Measurements from ENCODE around the gene DDX39A. TPM values are rescaled to one million over a fixed set of nuclear protein-coding genes. Genes with fewer than 3 reads are reported as not detected.
"Not testable (repeated sequence)": the region's sequence is repeated elsewhere in the genome, so short reads cannot be mapped to it uniquely, and the experiment has no call there.

DDX39A gene
- total and polyA plus RNA-seq, 2 donors, result 133 to 197 TPM

- peaks cover 0 to 16% of the 10 kb centered on the region in 2 donors for H3K9me3 ChIP-seq (ENCODE audit: control insufficient read depth in 2 of 2, insufficient read depth in 1 of 2, low read length in 1 of 2)
Measured at GRCh38 chr19:14374313-14374712, 44.8 kb downstream of the DDX39A start.

GRCh38 chr19:14372384-14373077 lies 46.6 kb downstream of the DDX39A start:
- H3K36me3 ChIP-seq (ENCODE audit: control insufficient read depth in 2 of 2, insufficient read depth in 2 of 2, low read length in 1 of 2); H3K27me3 ChIP-seq (ENCODE audit: control insufficient read depth in 2 of 2, insufficient read depth in 1 of 2, low read length in 1 of 2); H3K4me3 ChIP-seq (ENCODE audit: low read length in 2 of 2): not testable (repeated sequence)
- peak in 2 of 9 donors; percentile 47 to 71 for DNase-seq (ENCODE audit: low read depth in 6 of 9, low spot score in 9 of 9)
- peaks cover 42 to 85% of the 10 kb centered on the region in 2 donors for H3K4me1 ChIP-seq (ENCODE audit: control insufficient read depth in 2 of 2, insufficient read depth in 2 of 2, low read length in 2 of 2)
- 44% methylated on average over 8 of the region's 8 CpGs for whole genome bisulfite sequencing
- H3K27ac ChIP-seq (ENCODE audit: low read depth in 1 of 2, low read length in 1 of 2), result peak overlapping the region; percentile 72 to 85
- H3K9me3 ChIP-seq (ENCODE audit: control insufficient read depth in 2 of 2, insufficient read depth in 1 of 2, low read length in 1 of 2), result peaks cover 0 to 16% of the 10 kb centered on the region in 2 donors

More at GRCh38 chr19:14374313-14374712, 44.8 kb downstream of the DDX39A start:
- H3K4me1 ChIP-seq (ENCODE audit: control insufficient read depth in 2 of 2, insufficient read depth in 2 of 2, low read length in 2 of 2), result peaks cover 42 to 80% of the 10 kb centered on the region in 2 donors
- not testable (repeated sequence) for H3K4me3 ChIP-seq (ENCODE audit: low read length in 2 of 2); H3K36me3 ChIP-seq (ENCODE audit: control insufficient read depth in 2 of 2, insufficient read depth in 2 of 2, low read length in 1 of 2); H3K27me3 ChIP-seq (ENCODE audit: control insufficient read depth in 2 of 2, insufficient read depth in 1 of 2, low read length in 1 of 2); DNase-seq (ENCODE audit: low read depth in 6 of 9, low spot score in 9 of 9)
- 92% methylated on average over 9 of the region's 9 CpGs for WGBS
- peak overlapping the region; percentile 12 to 91 for H3K27ac ChIP-seq (ENCODE audit: low read depth in 1 of 2, low read length in 1 of 2)

GRCh38 chr19:14371301-14371821 lies 47.8 kb downstream of the DDX39A start:
- no peak for DNase-seq (ENCODE audit: low read depth in 6 of 9, low spot score in 9 of 9)
- no peaks in the 10 kb centered on the region for H3K36me3 ChIP-seq (ENCODE audit: control insufficient read depth in 2 of 2, insufficient read depth in 2 of 2, low read length in 1 of 2)
- peak overlapping the region; percentile 84 to 85 for H3K27ac ChIP-seq (ENCODE audit: low read depth in 1 of 2, low read length in 1 of 2)
- peaks cover 0 to 16% of the 10 kb centered on the region in 2 donors for H3K9me3 ChIP-seq (ENCODE audit: control insufficient read depth in 2 of 2, insufficient read depth in 1 of 2, low read length in 1 of 2)
- no peaks in the 10 kb centered on the region for H3K27me3 ChIP-seq (ENCODE audit: control insufficient read depth in 2 of 2, insufficient read depth in 1 of 2, low read length in 1 of 2)
- no peak overlapping the region for H3K4me3 ChIP-seq (ENCODE audit: low read length in 2 of 2)
- peaks cover 48 to 95% of the 10 kb centered on the region in 2 donors for H3K4me1 ChIP-seq (ENCODE audit: control insufficient read depth in 2 of 2, insufficient read depth in 2 of 2, low read length in 2 of 2)
- WGBS, result 94% methylated on average over 10 of the region's 10 CpGs

- 94% methylated on average over 4 of the region's 4 CpGs for WGBS
- H3K27ac ChIP-seq (ENCODE audit: low read depth in 1 of 2, low read length in 1 of 2), result peak overlapping the region; percentile 84 to 85
Measured at GRCh38 chr19:14370940-14371280, 48.2 kb downstream of the DDX39A start.

GRCh38 chr19:14370169-14370939 lies 48.8 kb downstream of the DDX39A start:
- H3K4me1 ChIP-seq (ENCODE audit: control insufficient read depth in 2 of 2, insufficient read depth in 2 of 2, low read length in 2 of 2), result peaks cover 40 to 95% of the 10 kb centered on the region in 2 donors
- peak overlapping the region; percentile 84 to 92 for H3K27ac ChIP-seq (ENCODE audit: low read depth in 1 of 2, low read length in 1 of 2)
- no peaks in the 10 kb centered on the region for H3K27me3 ChIP-seq (ENCODE audit: control insufficient read depth in 2 of 2, insufficient read depth in 1 of 2, low read length in 1 of 2)
- WGBS, result 13% methylated on average over 19 of the region's 19 CpGs
- peaks cover 0 to 14% of the 10 kb centered on the region in 2 donors for H3K9me3 ChIP-seq (ENCODE audit: control insufficient read depth in 2 of 2, insufficient read depth in 1 of 2, low read length in 1 of 2)
- peak in 2 of 9 donors; percentile 36 to 67 for DNase-seq (ENCODE audit: low read depth in 6 of 9, low spot score in 9 of 9)
- H3K4me3 ChIP-seq (ENCODE audit: low read length in 2 of 2), result peak overlapping the region in 1 of 2 donors; percentile 10
- no peaks in the 10 kb centered on the region for H3K36me3 ChIP-seq (ENCODE audit: control insufficient read depth in 2 of 2, insufficient read depth in 2 of 2, low read length in 1 of 2)

More at GRCh38 chr19:14370940-14371280, 48.2 kb downstream of the DDX39A start:
- H3K4me1 ChIP-seq (ENCODE audit: control insufficient read depth in 2 of 2, insufficient read depth in 2 of 2, low read length in 2 of 2), result peaks cover 46 to 95% of the 10 kb centered on the region in 2 donors
- peaks cover 0 to 16% of the 10 kb centered on the region in 2 donors for H3K9me3 ChIP-seq (ENCODE audit: control insufficient read depth in 2 of 2, insufficient read depth in 1 of 2, low read length in 1 of 2)
- H3K36me3 ChIP-seq (ENCODE audit: control insufficient read depth in 2 of 2, insufficient read depth in 2 of 2, low read length in 1 of 2), result no peaks in the 10 kb centered on the region
- no peaks in the 10 kb centered on the region for H3K27me3 ChIP-seq (ENCODE audit: control insufficient read depth in 2 of 2, insufficient read depth in 1 of 2, low read length in 1 of 2)
- DNase-seq (ENCODE audit: low read depth in 6 of 9, low spot score in 9 of 9), result no peak
- no peak overlapping the region for H3K4me3 ChIP-seq (ENCODE audit: low read length in 2 of 2)

GRCh38 chr19:14369399-14370168 lies 49.6 kb downstream of the DDX39A start:
- DNase-seq (ENCODE audit: low read depth in 6 of 9, low spot score in 9 of 9), result peak in 3 of 9 donors; percentile 48 to 75 (median 58)

GRCh38 chr19:14368011-14368513 lies 51.1 kb downstream of the DDX39A start:
- WGBS, result 16% methylated on average over 5 of the region's 5 CpGs
- Histone ChIP-seq H3K9me3 (ENCODE audit: control insufficient read depth in 2 of 2, insufficient read depth in 1 of 2, low read length in 1 of 2) (peaks cover 2 to 4% of the 10 kb centered on the region in 2 donors), H3K27me3 (ENCODE audit: control insufficient read depth in 2 of 2, insufficient read depth in 1 of 2, low read length in 1 of 2) (no peaks in the 10 kb centered on the region), H3K4me3 (ENCODE audit: low read length in 2 of 2) (no peak overlapping the region), H3K27ac (ENCODE audit: low read depth in 1 of 2, low read length in 1 of 2) (peak overlapping the region; percentile 64 to 82), H3K36me3 (ENCODE audit: control insufficient read depth in 2 of 2, insufficient read depth in 2 of 2, low read length in 1 of 2) (no peaks in the 10 kb centered on the region), H3K4me1 (ENCODE audit: control insufficient read depth in 2 of 2, insufficient read depth in 2 of 2, low read length in 2 of 2) (peaks cover 37 to 83% of the 10 kb centered on the region in 2 donors)
- peak in 3 of 9 donors; percentile 47 to 76 (median 57) for DNase-seq (ENCODE audit: low read depth in 6 of 9, low spot score in 9 of 9)

More at GRCh38 chr19:14369399-14370168, 49.6 kb downstream of the DDX39A start:
- H3K4me1 ChIP-seq (ENCODE audit: control insufficient read depth in 2 of 2, insufficient read depth in 2 of 2, low read length in 2 of 2), result peaks cover 33 to 87% of the 10 kb centered on the region in 2 donors
- H3K27me3 ChIP-seq (ENCODE audit: control insufficient read depth in 2 of 2, insufficient read depth in 1 of 2, low read length in 1 of 2), result no peaks in the 10 kb centered on the region
- H3K4me3 ChIP-seq (ENCODE audit: low read length in 2 of 2), result peak overlapping the region in 1 of 2 donors; percentile 10
- peaks cover 0 to 10% of the 10 kb centered on the region in 2 donors for H3K9me3 ChIP-seq (ENCODE audit: control insufficient read depth in 2 of 2, insufficient read depth in 1 of 2, low read length in 1 of 2)
- H3K27ac ChIP-seq (ENCODE audit: low read depth in 1 of 2, low read length in 1 of 2), result peak overlapping the region; percentile 84 to 89
- WGBS, result 42% methylated on average over 19 of the region's 19 CpGs
- H3K36me3 ChIP-seq (ENCODE audit: control insufficient read depth in 2 of 2, insufficient read depth in 2 of 2, low read length in 1 of 2), result no peaks in the 10 kb centered on the region

- Histone ChIP-seq H3K27ac (ENCODE audit: low read depth in 1 of 2, low read length in 1 of 2) (peak overlapping the region; percentile 81 to 88), H3K4me3 (ENCODE audit: low read length in 2 of 2) (no peak overlapping the region), H3K27me3 (ENCODE audit: control insufficient read depth in 2 of 2, insufficient read depth in 1 of 2, low read length in 1 of 2) (no peaks in the 10 kb centered on the region), H3K9me3 (ENCODE audit: control insufficient read depth in 2 of 2, insufficient read depth in 1 of 2, low read length in 1 of 2) (peaks cover 0 to 2% of the 10 kb centered on the region in 2 donors), H3K4me1 (ENCODE audit: control insufficient read depth in 2 of 2, insufficient read depth in 2 of 2, low read length in 2 of 2) (peaks cover 34 to 80% of the 10 kb centered on the region in 2 donors), H3K36me3 (ENCODE audit: control insufficient read depth in 2 of 2, insufficient read depth in 2 of 2, low read length in 1 of 2) (no peaks in the 10 kb centered on the region)
- no peak for DNase-seq (ENCODE audit: low read depth in 6 of 9, low spot score in 9 of 9)
- 97% methylated on average over 10 of the region's 10 CpGs for WGBS
Measured at GRCh38 chr19:14367016-14367415, 52.1 kb downstream of the DDX39A start.
